Sigmoid colon (tissue), 7 donors: ENCODE measurements around the gene NCAN. TPM values are rescaled to one million over a fixed set of nuclear protein-coding genes. Genes with fewer than 3 reads are reported as not detected.

Experiments used
- DNase-seq: peaks from one replicate; pipeline ENCODE4 v3.0.0-alpha.2; 2019
- H3K27ac ChIP-seq, 4 donors: fragments of 200-600 bp; sonication (generic); one replicate each; pipeline ENCODE4 v1.5.1; 2016 to 2019; ENCODE audit warnings: mild to moderate bottlenecking in 1 of 4
- H3K27me3 ChIP-seq, 3 donors: fragments of 200-600 bp; sonication (generic); one replicate each; pipeline ENCODE4 v1.5.1; 2019; ENCODE audit warnings: mild to moderate bottlenecking in 1 of 3
- H3K36me3 ChIP-seq, 4 donors: fragments of 200-600 bp; sonication (generic); one replicate each; pipeline ENCODE4 v1.5.1; 2016 to 2019
- H3K4me1 ChIP-seq, 4 donors: fragments of 200-600 bp; sonication (generic); one replicate each; pipeline ENCODE4 v1.5.1; 2017 to 2019
- H3K4me3 ChIP-seq, 4 donors: fragments of 200-600 bp; sonication (generic); one replicate each; pipeline ENCODE4 v1.5.1; 2017 to 2019; ENCODE audit warnings: mild to moderate bottlenecking in 2 of 4, moderate library complexity in 1 of 4
- H3K9me3 ChIP-seq, 4 donors: fragments of 200-600 bp in 3 of 4; sonication (generic) in 3 of 4; one replicate each; pipeline versions ENCODE4 v1.5.1 to v1.6.1; 2013 to 2019
- EP300 ChIP-seq, 4 donors: sonication (generic); formaldehyde crosslinking; IDR thresholded peaks; one replicate each; pipeline ENCODE4 v1.6.1; 2017; ENCODE audit warnings: antibody characterized with exemption in 4 of 4
- POLR2A ChIP-seq, 2 donors: fragments of 450-650 bp; IDR thresholded peaks; one replicate each; pipeline ENCODE4 v1.6.1; 2016; ENCODE audit warnings: antibody characterized with exemption in 2 of 2, mild to moderate bottlenecking in 2 of 2, moderate library complexity in 2 of 2
- POLR2AphosphoS5 ChIP-seq, 4 donors: sonication (generic); formaldehyde crosslinking; IDR thresholded peaks; one replicate each; pipeline ENCODE4 v1.6.1; 2017; ENCODE audit warnings: antibody characterized with exemption in 4 of 4
- WGBS, 2 donors: extraction: QIAGEN DNeasy Blood & Tissue Kit; methylation state at CpG; one replicate each; pipeline ENCODE4 v1.1.7; 2013; 5-methylcytosine and 5-hydroxymethylcytosine counted together
- intact Hi-C: fragments of 100-400 bp; cut with DNase I; formaldehyde crosslinking; loops from one replicate; pipeline ENCODE4 v1.15.1; 2023
- polyA plus RNA-seq, 3 donors: library from polyadenylated mRNA; stranded (reverse); fragments of 200-250 nt; gene quantifications; one replicate each; pipeline ENCODE4 v1.2.3, GENCODE V29; 2013
- total RNA-seq, 4 donors: library from RNA; depleted of rRNA; stranded (reverse); fragments of >200 nt; gene quantifications; one replicate each; pipeline ENCODE4 v1.1.0, GENCODE V29; 2016
- TF ChIP-seq, protein P1 (sequence below), 4 experiments: fragments of 450-650 bp in 3 of 4; fragments of 200-600 bp in 1 of 4; IDR thresholded peaks; one replicate each; pipeline ENCODE4 v1.5.1; 2016 to 2019; ENCODE audit warnings: antibody characterized with exemption in 4 of 4, mild to moderate bottlenecking in 3 of 4, moderate library complexity in 2 of 4
- donor health status: healthy with polysubstance abuse.
- donor health status: Bipolar disorder and iron deficiency.
- donor health status: healthy.

NCAN gene
- total and polyA plus RNA-seq, 7 donors = under 0.01 to 0.09 (median under 0.01) TPM; not detected in 4

DNA sequence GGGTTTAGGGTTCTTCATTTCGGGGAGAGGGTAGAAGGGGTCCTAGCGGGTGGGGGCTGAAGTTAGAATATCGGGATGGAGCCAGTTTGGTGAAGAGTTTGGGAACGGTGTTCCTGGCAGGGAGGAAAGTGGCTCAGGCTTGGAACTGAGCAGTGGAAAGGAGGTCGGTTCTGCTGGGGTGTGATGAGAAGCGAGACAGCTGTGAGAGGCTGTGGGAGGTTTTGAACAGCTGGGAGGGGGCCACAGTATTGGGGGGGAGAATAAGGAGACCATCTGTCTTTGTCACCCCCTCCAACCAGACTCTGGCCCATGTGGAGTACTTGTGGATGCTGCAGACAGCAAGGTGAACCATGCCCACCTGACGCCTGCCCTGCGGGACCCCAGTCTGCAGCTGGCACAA is 62.4 kb downstream of the NCAN start:
- Histone ChIP-seq H3K9me3 (no peaks in the 10 kb centered on the region), H3K4me3 (no peak overlapping the region), H3K27ac (no peak overlapping the region), H3K36me3 (peaks cover 25 to 38% (median 28%) of the 10 kb centered on the region in 4 donors), H3K27me3 (peaks cover 0 to 18% (median 16%) of the 10 kb centered on the region in 3 donors), H3K4me1 (peaks cover 0 to 12% (median 9%) of the 10 kb centered on the region in 4 donors)
- WGBS, 2 donors = 88 to 89% methylated on average over 8 of the region's 8 CpGs
- DNase-seq = no peak
- TF ChIP-seq EP300 (IDR thresholded peaks at IDR 0.05) = no peak
- TF ChIP-seq, protein P1, sequence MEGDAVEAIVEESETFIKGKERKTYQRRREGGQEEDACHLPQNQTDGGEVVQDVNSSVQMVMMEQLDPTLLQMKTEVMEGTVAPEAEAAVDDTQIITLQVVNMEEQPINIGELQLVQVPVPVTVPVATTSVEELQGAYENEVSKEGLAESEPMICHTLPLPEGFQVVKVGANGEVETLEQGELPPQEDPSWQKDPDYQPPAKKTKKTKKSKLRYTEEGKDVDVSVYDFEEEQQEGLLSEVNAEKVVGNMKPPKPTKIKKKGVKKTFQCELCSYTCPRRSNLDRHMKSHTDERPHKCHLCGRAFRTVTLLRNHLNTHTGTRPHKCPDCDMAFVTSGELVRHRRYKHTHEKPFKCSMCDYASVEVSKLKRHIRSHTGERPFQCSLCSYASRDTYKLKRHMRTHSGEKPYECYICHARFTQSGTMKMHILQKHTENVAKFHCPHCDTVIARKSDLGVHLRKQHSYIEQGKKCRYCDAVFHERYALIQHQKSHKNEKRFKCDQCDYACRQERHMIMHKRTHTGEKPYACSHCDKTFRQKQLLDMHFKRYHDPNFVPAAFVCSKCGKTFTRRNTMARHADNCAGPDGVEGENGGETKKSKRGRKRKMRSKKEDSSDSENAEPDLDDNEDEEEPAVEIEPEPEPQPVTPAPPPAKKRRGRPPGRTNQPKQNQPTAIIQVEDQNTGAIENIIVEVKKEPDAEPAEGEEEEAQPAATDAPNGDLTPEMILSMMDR (IDR thresholded peaks at IDR 0.05) = no peak
- TF ChIP-seq POLR2A (IDR thresholded peaks at IDR 0.05) = no peak
- TF ChIP-seq POLR2AphosphoS5 (IDR thresholded peaks at IDR 0.05) = no peak
- intact Hi-C loops = no loop called here

DNA sequence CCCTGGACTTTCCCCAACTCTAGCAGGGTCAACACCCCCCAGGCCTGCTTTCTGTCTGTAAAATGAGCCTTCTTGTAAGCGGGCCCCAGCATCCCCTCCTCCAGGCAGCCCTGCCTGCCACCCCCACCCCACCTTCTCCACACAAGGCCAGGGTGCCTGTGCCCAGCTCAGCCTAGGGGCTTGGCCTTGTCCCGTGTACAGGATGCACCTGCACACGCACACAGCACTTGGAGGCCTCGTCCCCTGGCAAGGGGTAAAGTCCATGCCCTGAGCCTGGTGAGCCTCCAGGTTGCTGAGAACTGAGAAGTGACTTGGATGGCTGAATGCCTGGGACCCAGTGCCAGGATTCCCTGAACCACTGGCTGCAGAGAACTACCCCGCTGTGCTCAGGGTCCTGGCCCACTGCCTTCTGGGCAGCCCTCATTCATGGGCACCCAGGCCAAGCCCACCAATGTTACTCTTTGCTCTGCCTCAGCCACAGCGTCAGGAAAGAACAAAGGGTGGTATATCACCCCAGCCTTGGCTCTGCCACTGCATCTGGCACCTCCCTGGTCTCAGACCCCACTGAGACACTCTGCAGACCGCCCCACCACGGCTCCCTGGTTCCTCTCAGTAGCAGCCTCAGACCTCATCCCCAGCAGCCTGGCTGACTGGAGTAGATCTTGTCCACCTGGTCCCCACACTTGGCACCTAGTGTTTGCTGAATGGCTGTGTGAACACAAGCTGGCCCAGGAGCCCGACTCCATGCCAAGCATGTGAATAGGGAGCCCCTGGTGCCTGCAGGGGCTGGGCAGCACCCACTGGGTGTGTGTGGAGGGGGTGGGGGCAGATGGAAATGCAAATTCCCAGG is 63.2 kb downstream of the NCAN start:
- intact Hi-C loops = no loop called here
- Histone ChIP-seq H3K27me3 (peaks cover 0 to 18% (median 16%) of the 10 kb centered on the region in 3 donors), H3K36me3 (peaks cover 31 to 46% (median 35%) of the 10 kb centered on the region in 4 donors), H3K27ac (no peak overlapping the region), H3K4me1 (peaks cover 0 to 12% (median 9%) of the 10 kb centered on the region in 4 donors), H3K9me3 (no peaks in the 10 kb centered on the region), H3K4me3 (no peak overlapping the region)
- no peak for DNase-seq
- WGBS, 2 donors = 58 to 69% methylated on average over 9 of the region's 9 CpGs
- TF ChIP-seq, protein P1 (IDR thresholded peaks at IDR 0.05) = no peak
- TF ChIP-seq EP300 (IDR thresholded peaks at IDR 0.05) = no peak
- TF ChIP-seq POLR2AphosphoS5 (IDR thresholded peaks at IDR 0.05) = no peak
- TF ChIP-seq POLR2A (IDR thresholded peaks at IDR 0.05) = no peak

DNA sequence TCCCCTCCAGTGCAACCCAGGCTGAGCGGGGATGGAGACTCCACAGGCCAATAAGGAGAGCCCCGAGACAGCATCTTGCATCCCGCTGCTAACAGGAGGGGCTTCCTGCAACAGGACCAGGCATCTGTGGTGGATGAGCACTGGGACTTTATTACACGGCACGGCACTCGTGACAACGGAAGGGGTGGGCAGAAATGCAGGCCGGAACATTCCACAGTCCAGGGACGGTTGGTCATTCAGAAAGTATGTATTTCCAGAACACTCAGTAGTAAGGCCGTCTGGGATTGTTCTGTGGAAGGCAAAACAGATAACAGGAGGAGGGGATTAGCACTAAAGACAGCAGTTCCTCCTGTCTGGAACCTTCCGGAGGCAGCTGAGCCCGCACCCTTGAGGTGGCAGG is 64.6 kb downstream of the NCAN start:
- intact Hi-C loops = no loop called here
- DNase-seq = no peak
- peak overlapping the region in 1 of 4 donors; percentile 23 for H3K27ac ChIP-seq
- H3K27me3 ChIP-seq = peaks cover 0 to 18% (median 16%) of the 10 kb centered on the region in 3 donors
- peaks cover 0 to 12% (median 9%) of the 10 kb centered on the region in 4 donors for H3K4me1 ChIP-seq
- H3K9me3 ChIP-seq = no peaks in the 10 kb centered on the region
- H3K36me3 ChIP-seq = peaks cover 31 to 61% (median 40%) of the 10 kb centered on the region in 4 donors
- TF ChIP-seq POLR2AphosphoS5 (IDR thresholded peaks at IDR 0.05) (no peak), EP300 (IDR thresholded peaks at IDR 0.05) (no peak), POLR2A (IDR thresholded peaks at IDR 0.05) (no peak)
- TF ChIP-seq, protein P1 (IDR thresholded peaks at IDR 0.05) = no peak
- H3K4me3 ChIP-seq = no peak overlapping the region
- WGBS, 2 donors = 94 to 95% methylated on average over 12 of the region's 12 CpGs

DNA sequence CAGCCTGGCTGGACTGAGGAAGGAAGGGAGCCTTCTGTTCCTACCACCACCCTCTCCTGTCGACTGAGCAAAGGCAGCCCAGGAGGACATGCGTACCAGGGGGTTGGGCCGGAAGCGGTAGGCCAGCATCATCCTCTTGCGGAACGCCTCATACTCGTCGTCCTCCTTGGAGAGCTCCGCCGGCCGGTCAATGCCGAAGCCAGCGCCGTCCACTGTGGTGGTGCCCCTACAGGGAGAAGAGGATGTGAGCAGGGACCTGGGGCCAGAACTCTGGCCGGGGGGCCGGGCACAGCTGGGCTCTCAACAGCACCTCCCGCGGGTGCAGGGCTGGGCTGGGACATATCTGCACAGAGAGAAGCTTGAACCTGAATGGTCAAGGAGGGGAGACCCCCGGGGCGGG is 65.1 kb downstream of the NCAN start:
- 96% methylated on average over 20 of the region's 20 CpGs for WGBS, 2 donors
- intact Hi-C loops = no loop called here
- H3K36me3 ChIP-seq = peaks cover 31 to 65% (median 44%) of the 10 kb centered on the region in 4 donors
- H3K4me1 ChIP-seq = peaks cover 0 to 12% (median 9%) of the 10 kb centered on the region in 4 donors
- H3K27ac ChIP-seq = peak overlapping the region in 1 of 4 donors; percentile 23
- no peak for DNase-seq
- H3K9me3 ChIP-seq = no peaks in the 10 kb centered on the region
- TF ChIP-seq EP300 (IDR thresholded peaks at IDR 0.05) (no peak), POLR2A (IDR thresholded peaks at IDR 0.05) (no peak), POLR2AphosphoS5 (IDR thresholded peaks at IDR 0.05) (no peak)
- TF ChIP-seq, protein P1 (IDR thresholded peaks at IDR 0.05) = no peak
- H3K27me3 ChIP-seq = peaks cover 0 to 18% (median 16%) of the 10 kb centered on the region in 3 donors
- no peak overlapping the region for H3K4me3 ChIP-seq
